NCI-H226 (cell line): ENCODE data around the gene MRPL55.

Experiments
- DNase-seq: peaks from one replicate; pipeline ENCODE4 v3.0.0-alpha.2; 2015

Gene MRPL55

GRCh38 chr1:228066891-228067654 lies 42.0 kb downstream of the MRPL55 start:
- DNase-seq, result no peak

GRCh38 chr1:228066416-228066815 lies 42.7 kb downstream of the MRPL55 start:
- no peak for DNase-seq

GRCh38 chr1:228065543-228066347 lies 43.4 kb downstream of the MRPL55 start:
- DNase-seq, result no peak

GRCh38 chr1:228064741-228065542 lies 44.2 kb downstream of the MRPL55 start:
- no peak for DNase-seq

GRCh38 chr1:228064296-228064695 lies 44.8 kb downstream of the MRPL55 start:
- no peak for DNase-seq

GRCh38 chr1:228063251-228064191 lies 45.6 kb downstream of the MRPL55 start:
- DNase-seq, result no peak

- DNase-seq, result no peak
Observed at GRCh38 chr1:228062812-228063211, 46.3 kb downstream of the MRPL55 start.

- DNase-seq, result no peak
Observed at GRCh38 chr1:228062085-228062791, 46.9 kb downstream of the MRPL55 start.

- DNase-seq, result no peak
Observed at GRCh38 chr1:228061411-228062084, 47.6 kb downstream of the MRPL55 start.

GRCh38 chr1:228060458-228061190 lies 48.5 kb downstream of the MRPL55 start:
- DNase-seq, result no peak

GRCh38 chr1:228059634-228060457 lies 49.3 kb downstream of the MRPL55 start:
- DNase-seq, result peak; percentile 58

GRCh38 chr1:228058949-228059633 lies 50.0 kb downstream of the MRPL55 start:
- no peak for DNase-seq

GRCh38 chr1:228058172-228058948 lies 50.7 kb downstream of the MRPL55 start:
- DNase-seq, result no peak
